Activated CD8-positive, alpha-beta memory T cell treated with anti-CD3 and anti-CD28 coated beads, Interleukin-2, amount 50 U/mL, for 4 hours (primary cell): ENCODE data around the gene METTL26.

Experiments used
- DNase-seq: peaks from one replicate; pipeline ENCODE4 v3.0.0-alpha.2; 2020

Gene METTL26

GRCh38 chr16:674968-675883, 39.1 kb upstream of the METTL26 start, which contains the start of gene RHBDL1:
Gene RHBDL1 (plus strand): TSS chr16:675671. CDS start chr16:675791, 120 bp downstream.
- DNase-seq, result no peak

DNA sequence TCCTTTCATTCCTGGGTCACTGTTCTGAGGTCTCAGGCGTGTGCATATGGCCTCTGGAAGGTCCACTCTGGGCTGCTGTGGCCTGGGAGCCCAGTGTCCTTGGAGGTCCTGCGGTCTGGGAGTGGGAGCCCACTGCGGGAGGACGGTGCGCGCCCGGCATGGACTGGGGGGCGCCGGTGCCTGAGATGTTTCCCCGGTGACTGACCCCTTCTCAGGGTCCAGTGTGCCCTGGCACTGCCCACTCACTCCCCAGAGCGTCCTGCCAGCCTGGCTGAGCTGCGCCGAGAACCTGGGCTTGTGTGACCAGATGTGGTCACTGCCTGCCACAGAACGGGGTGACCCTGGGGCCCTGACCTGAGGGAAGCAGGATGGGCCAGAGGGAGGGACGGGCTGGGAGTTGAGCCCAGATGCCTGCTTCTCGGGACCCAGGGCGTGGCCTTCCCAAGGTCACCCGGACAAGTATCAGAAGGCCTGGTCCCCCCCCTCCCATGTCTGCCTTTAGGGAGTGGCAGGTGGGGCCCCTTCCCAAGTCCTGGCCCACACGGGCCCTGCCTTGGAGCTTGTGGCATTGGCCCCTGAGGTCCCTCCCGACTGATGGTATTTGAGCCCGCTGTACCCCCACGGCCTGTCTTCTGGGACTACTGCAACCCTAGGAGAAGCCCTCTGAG, 38.2 kb upstream of the METTL26 start:
- no peak for DNase-seq

DNA sequence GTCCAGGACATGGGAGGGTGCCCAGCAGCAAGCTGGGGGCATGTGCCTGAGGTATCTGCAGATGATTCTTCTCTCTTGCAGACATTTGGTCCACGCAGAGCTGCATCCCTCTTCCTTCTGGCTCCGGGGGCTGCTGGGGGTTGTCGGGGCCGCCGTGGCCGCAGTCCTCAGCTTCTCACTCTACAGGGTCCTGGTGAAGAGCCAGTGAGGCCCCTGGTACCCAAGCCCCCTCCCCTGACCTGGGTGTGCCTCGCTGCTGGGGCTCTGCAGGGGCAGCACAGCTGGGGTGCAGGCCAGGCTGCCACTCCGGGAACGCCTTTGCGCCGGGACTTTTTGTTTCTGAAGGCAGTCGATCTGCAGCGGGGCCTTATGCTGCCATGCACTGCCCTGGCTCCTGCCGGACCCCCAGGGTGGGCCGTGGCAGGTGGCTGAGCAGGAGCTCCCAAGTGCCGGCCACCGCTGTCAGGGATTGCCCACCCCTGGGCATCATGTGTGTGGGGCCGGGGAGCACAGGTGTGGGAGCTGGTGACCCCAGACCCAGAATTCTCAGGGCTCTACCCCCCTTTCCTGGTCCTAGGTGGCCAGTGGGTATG, 37.4 kb upstream of the METTL26 start:
- no peak for DNase-seq

DNA sequence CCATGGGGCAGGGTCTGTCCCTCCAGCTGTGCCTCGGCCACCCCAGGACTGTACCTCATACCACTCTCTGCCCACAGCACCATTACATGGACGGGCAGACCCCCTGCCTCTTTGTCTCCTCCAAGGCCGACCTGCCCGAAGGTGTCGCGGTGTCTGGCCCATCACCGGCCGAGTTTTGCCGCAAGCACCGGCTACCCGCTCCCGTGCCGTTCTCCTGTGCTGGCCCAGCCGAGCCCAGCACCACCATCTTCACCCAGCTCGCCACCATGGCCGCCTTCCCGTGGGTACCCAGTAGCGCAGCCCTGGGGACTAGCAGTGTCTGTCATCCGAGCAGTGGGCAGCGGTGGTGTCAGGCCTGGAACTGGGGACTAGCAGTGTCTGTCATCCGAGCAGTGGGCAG, 36.7 kb upstream of the METTL26 start:
- DNase-seq, result no peak

- DNase-seq, result no peak
These were observed 36.3 kb upstream of the METTL26 start for GRCh38 chr16:672371-672770.

- DNase-seq, result no peak
These were observed 35.4 kb upstream of the METTL26 start for GRCh38 chr16:671353-672131.

DNA sequence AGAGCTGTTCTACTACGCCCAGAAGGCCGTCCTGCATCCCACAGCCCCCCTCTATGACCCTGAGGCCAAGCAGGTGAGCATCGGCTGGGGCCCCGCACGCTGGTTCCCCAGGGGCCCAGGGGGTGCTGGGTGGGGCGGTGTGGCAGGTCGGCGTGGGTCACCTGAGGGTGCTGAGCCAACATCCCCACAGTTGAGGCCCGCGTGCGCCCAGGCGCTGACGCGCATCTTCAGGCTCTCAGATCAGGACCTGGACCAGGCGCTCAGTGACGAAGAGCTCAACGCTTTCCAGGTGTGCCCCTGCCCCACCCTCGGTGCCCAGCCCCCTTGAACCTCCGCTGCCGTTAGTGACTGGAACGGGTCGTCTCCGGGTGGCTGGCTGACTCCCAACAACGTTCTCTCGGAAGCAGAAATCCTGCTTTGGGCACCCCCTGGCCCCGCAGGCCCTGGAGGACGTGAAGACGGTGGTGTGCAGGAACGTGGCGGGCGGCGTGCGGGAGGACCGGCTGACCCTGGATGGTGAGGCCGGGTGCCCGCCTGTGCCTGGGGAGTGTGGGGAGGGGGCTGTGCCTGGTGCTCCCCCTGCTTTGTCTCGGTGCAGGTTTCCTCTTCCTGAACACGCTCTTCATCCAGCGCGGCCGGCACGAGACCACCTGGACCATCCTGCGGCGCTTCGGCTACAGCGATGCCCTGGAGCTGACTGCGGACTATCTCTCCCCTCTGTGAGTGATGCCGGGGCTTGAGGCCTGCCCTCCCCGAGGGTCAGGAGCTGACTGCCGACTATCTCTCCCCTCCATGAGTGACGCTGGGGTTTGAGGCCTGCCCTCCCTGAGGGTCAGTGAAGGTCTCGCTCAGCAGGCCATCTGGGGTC, 34.6 kb upstream of the METTL26 start:
- DNase-seq, result no peak

- no peak for DNase-seq
These were observed 33.6 kb upstream of the METTL26 start for GRCh38 chr16:669666-670065.

GRCh38 chr16:668519-669171, 32.5 kb upstream of the METTL26 start:
- no peak for DNase-seq

DNA sequence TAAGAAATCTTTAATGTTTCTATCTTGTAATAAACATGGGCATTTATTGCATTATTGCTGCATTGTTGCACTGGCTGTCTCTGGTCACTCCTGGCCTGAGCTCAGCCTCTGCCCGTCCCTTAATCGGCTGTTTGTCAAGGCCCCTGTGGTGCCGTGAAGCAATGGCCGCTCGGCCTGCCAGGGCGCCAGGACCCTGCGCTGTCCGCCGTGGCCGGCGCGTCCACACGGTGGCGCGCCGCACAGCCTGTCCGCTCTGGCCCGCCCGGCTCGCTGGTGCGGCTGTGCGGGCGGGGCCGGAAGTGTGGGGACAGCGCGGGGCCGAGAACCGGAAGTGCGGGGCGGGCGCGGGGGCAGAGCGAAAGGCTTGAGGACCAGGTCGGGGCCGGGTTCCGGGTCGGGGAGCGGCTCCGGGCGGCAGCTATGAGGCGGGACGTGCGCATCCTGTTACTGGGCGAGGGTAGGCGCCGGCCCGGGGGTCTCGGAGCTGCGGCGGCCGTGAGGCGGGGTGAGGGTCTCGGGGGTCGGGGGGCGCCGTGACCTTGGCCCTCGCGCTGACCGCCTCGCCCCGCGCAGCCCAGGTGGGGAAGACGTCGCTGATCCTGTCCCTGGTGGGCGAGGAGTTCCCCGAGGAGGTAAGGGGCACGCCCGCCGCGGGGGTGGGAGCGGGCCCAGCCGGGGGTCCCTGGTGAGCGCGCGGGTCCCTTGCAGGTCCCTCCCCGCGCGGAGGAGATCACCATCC, 31.8 kb upstream of the METTL26 start, which contains the start of gene RHOT2:
Gene RHOT2, plus strand, starts transcription at position 353 of the 739 bp plus-strand sequence. Its CDS starts 68 bp downstream, at position 421.
- peak; percentile 92 for DNase-seq

DNA sequence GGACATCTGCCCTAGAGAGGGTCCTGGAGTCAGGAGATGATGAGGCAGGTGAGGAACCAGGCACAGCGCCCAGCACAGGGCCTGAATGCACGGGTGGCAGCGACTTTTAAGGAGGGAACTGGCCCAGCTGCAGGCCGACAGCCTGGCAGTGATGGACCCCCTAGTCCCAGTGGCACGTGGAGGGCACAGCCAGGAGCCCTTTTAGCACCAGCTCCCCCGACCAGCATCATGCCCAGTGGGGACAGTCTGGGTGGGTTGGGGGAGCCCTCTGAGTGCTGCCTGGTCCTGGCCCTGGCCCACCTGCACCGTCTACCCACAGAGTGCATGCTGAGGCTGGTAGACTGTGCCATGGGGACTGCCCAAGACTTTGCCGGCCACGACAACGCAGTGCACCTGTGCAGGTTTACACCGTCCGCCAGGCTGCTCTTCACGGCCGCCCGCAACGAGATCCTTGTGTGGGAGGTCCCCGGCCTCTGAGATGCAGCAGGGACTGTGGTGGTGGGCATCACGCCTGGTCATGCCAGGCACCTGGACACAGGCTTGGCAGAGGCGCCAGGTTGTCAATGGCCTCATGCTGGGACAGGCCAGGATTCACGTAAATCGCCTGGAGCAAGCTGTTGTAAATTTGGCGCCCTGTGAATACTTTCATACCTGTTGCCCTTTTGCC, 31.1 kb upstream of the METTL26 start:
- DNase-seq, result no peak

- no peak for DNase-seq
These were observed 30.5 kb upstream of the METTL26 start for GRCh38 chr16:666572-666971.

DNA sequence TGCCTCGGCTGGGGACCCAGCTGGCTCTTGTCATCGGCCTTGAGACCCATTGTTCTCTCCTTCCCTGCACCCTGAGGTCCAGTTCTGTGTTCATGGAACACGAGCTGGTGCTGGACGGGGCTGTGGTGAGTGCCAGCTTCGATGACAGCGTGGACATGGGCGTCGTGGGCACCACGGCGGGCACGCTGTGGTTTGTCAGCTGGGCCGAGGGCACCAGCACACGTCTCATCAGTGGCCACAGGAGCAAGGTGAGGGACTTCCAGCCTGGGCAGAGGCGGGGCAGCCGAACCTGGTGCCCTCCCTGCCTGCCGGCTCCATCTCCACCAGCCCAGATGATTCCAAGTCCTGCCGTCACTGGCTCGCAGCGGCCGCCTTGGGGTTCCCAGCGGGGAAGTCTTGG, 26.5 kb upstream of the METTL26 start:
- DNase-seq, result no peak

- DNase-seq, result no peak
These were observed 26.0 kb upstream of the METTL26 start for GRCh38 chr16:662095-662494.

GRCh38 chr16:661184-661821, 25.2 kb upstream of the METTL26 start:
- DNase-seq, result no peak

DNA sequence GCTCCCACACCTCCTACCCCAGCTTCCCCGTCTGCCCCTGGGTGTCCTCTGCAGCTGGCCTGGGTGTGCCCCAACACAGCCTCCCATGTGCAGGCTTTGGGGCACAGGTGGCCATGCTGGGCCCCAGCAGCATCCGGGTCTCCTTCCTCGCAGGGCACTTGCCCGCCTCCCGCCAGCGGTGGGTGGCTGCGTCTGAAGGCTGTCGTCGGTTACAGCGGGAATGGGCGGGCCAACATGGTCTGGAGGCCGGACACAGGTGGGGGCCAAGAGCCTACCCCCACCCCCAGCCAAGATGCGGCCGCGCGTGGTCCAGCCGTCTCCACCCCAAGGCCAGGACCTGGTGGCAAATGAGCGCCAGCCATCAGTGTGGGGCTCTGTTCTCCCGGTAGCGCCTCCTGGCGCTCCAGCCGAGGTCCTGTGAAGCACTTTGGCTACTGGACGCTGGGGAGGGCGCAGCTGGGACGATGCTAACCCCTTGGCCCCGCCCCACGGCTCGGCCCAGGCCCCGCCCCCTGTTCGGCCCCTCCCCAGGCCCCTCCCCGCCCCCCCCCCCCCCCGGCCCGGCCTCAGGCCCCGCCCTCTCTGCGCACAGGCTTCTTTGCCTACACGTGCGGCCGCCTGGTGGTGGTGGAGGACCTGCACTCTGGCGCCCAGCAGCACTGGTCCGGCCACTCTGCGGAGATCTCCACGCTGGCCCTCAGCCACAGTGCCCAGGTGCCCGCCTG, 24.5 kb upstream of the METTL26 start:
- DNase-seq, result peak; percentile 61

- no peak for DNase-seq
These were observed 24.0 kb upstream of the METTL26 start for GRCh38 chr16:660132-660458.

DNA sequence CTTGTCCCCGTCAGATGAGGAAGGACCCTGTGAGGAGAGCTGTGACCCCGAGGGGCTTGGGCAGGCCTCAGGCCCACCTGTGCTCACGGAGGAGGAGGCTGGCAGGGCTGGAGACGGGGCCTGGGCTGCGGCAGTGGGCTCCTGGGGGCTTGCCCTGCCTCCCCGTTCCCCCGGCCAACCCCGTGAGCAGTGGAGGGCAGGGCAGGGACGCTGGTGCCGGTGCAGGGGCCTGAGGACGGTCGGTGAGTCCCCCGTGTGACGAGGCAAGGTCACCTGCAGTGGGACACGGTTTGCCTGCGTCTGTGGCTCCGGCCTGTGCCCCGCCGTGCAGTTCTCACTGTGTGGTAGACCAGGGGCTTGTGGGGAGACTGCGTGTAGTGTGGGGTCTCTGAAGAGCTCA, 23.5 kb upstream of the METTL26 start:
- DNase-seq, result no peak
